ENCODE results near the gene NHSL2.
"Not testable (repeated sequence)": the region's sequence is repeated elsewhere in the genome, so short reads cannot be mapped to it uniquely, and the experiment has no call there.

The NHSL2 gene

GRCh38 chrX:71927040-71927439, 16.4 kb downstream of the NHSL2 start:
- DNase-seq = no peak

GRCh38 chrX:71928856-71929255, 18.2 kb downstream of the NHSL2 start:
- DNase-seq = no peak

GRCh38 chrX:71930298-71930697, 19.7 kb downstream of the NHSL2 start:
- no peak for DNase-seq

GRCh38 chrX:71935476-71935875, 24.8 kb downstream of the NHSL2 start:
- DNase-seq = no peak

- DNase-seq = no peak
These were observed 26.0 kb downstream of the NHSL2 start for GRCh38 chrX:71936632-71937031.

- DNase-seq = no peak
These were observed 27.7 kb downstream of the NHSL2 start for GRCh38 chrX:71938371-71938770.

- DNase-seq = no peak
These were observed 30.5 kb downstream of the NHSL2 start for GRCh38 chrX:71941145-71941544.

GRCh38 chrX:71941776-71942175, 31.1 kb downstream of the NHSL2 start:
- no peak for DNase-seq

GRCh38 chrX:71944369-71944768, 33.7 kb downstream of the NHSL2 start:
- no peak for DNase-seq

GRCh38 chrX:71945237-71945805, 34.7 kb downstream of the NHSL2 start:
- DNase-seq = no peak

- no peak for DNase-seq
These were observed 38.7 kb downstream of the NHSL2 start for GRCh38 chrX:71949363-71949762.

GRCh38 chrX:71949844-71950445, 39.3 kb downstream of the NHSL2 start:
- no peak for DNase-seq

- no peak for DNase-seq
These were observed 42.7 kb downstream of the NHSL2 start for GRCh38 chrX:71953391-71953790.

GRCh38 chrX:71953946-71954345, 43.3 kb downstream of the NHSL2 start:
- no peak for DNase-seq

GRCh38 chrX:71954458-71954857, 43.8 kb downstream of the NHSL2 start:
- DNase-seq = no peak

GRCh38 chrX:71955530-71956120, 45.0 kb downstream of the NHSL2 start:
- no peak for DNase-seq

- DNase-seq = no peak
These were observed 47.6 kb downstream of the NHSL2 start for GRCh38 chrX:71958281-71958675.

GRCh38 chrX:71964184-71964583, 53.5 kb downstream of the NHSL2 start:
- not testable (repeated sequence) for DNase-seq

GRCh38 chrX:71974916-71975315, 64.3 kb downstream of the NHSL2 start:
- no peak for DNase-seq

GRCh38 chrX:71976753-71977152, 66.1 kb downstream of the NHSL2 start:
- DNase-seq = no peak

GRCh38 chrX:71978164-71978563, 67.5 kb downstream of the NHSL2 start:
- DNase-seq = no peak

- DNase-seq = no peak
These were observed 79.3 kb downstream of the NHSL2 start for GRCh38 chrX:71989768-71990426.

GRCh38 chrX:71990518-71990917, 79.9 kb downstream of the NHSL2 start:
- no peak for DNase-seq

GRCh38 chrX:71991164-71991563, 80.5 kb downstream of the NHSL2 start:
- DNase-seq = no peak

Data from activated effector memory CD4-positive, alpha-beta T cell treated with anti-CD3 and anti-CD28 coated beads, Interleukin-2, amount 50 U/mL, for 16 hours (primary cell).